NCI-H2171 (cell line): ENCODE measurements around the gene TTYH3.

Experiments used
- DNase-seq: peaks from one replicate; lab custom pipeline; 2025; lab: John Stamatoyannopoulos, UW

The TTYH3 gene

GRCh38 chr7:2708547-2709310 lies 76.9 kb downstream of the TTYH3 start:
- DNase-seq, result no peak

GRCh38 chr7:2709553-2710285 lies 77.9 kb downstream of the TTYH3 start:
- DNase-seq, result no peak

DNA sequence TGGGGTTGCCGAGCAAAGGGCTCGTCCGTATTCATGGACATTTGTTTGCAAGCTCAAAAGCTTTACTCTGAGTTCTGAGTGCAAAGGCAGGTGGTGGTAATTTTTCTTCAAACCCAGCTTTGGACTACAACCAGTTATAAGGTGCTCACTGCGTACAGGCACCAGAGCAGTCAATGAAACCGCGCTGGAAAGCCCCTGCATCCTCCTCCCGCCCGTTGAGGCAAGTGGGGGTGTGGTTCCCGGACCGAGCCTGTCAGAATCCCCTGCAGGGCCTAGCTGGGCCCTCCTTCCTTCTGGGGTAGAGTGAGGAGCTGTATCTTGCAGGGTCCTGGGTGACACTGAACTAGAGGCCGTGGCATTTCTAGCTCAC lies 78.5 kb downstream of the TTYH3 start:
- no peak for DNase-seq

- DNase-seq, result no peak
Measured at GRCh38 chr7:2710901-2711551, 79.2 kb downstream of the TTYH3 start.

GRCh38 chr7:2711895-2712675 lies 80.3 kb downstream of the TTYH3 start:
- DNase-seq, result no peak

GRCh38 chr7:2713370-2713769 lies 81.6 kb downstream of the TTYH3 start:
- DNase-seq, result no peak

DNA sequence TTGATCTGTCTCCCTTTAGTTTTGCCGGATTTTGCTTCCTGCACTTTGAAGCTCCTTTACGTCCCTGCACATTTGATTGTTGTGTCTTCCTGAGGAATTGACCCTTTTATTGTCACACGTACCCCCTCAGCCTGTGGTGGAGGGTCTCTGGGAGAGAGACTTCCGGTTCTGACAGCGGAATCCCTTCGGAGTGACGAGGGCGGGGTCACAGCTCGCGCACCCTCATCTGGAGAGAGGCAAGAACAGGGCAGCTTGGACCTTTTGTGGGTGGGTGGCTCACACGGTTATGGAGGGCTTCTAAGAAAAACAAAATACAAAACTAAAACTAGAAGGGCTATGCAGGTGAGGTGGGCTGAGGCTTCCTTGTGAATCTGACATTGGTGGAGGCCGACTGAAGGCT lies 82.2 kb downstream of the TTYH3 start:
- DNase-seq, result no peak
